ENCODE data around the gene PARVG.

DNA sequence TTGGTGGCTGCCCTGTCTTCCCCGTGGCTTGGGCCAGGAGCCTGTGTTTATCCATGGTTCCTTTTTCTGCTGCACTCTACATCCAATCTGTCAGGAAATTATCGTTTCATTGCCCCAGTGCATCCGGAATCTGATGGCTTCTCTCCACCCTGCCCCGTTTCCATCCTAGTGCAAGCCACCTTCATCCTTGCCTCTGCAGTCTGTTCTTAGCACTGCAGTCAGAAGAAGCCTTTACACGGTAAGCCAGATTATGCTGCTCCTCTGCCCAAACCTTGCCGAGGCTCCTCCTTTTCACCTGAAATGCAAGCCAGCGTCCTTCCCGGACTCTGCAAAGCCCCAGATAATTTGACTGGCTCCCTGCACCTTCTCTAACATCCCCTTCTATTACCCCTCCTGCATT lies 45.1 kb downstream of the PARVG start:
- TF ChIP-seq, protein P1, sequence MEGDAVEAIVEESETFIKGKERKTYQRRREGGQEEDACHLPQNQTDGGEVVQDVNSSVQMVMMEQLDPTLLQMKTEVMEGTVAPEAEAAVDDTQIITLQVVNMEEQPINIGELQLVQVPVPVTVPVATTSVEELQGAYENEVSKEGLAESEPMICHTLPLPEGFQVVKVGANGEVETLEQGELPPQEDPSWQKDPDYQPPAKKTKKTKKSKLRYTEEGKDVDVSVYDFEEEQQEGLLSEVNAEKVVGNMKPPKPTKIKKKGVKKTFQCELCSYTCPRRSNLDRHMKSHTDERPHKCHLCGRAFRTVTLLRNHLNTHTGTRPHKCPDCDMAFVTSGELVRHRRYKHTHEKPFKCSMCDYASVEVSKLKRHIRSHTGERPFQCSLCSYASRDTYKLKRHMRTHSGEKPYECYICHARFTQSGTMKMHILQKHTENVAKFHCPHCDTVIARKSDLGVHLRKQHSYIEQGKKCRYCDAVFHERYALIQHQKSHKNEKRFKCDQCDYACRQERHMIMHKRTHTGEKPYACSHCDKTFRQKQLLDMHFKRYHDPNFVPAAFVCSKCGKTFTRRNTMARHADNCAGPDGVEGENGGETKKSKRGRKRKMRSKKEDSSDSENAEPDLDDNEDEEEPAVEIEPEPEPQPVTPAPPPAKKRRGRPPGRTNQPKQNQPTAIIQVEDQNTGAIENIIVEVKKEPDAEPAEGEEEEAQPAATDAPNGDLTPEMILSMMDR (IDR thresholded peaks at IDR 0.05; ENCODE audit: low read depth, low read length, poor library complexity, severe bottlenecking): no peak
- no peak for TF ChIP-seq EZH2phosphoT487 (IDR thresholded peaks at IDR 0.05; ENCODE audit: borderline replicate concordance, low read length)
